Measurements from ENCODE around the gene SLC25A33.

DNA sequence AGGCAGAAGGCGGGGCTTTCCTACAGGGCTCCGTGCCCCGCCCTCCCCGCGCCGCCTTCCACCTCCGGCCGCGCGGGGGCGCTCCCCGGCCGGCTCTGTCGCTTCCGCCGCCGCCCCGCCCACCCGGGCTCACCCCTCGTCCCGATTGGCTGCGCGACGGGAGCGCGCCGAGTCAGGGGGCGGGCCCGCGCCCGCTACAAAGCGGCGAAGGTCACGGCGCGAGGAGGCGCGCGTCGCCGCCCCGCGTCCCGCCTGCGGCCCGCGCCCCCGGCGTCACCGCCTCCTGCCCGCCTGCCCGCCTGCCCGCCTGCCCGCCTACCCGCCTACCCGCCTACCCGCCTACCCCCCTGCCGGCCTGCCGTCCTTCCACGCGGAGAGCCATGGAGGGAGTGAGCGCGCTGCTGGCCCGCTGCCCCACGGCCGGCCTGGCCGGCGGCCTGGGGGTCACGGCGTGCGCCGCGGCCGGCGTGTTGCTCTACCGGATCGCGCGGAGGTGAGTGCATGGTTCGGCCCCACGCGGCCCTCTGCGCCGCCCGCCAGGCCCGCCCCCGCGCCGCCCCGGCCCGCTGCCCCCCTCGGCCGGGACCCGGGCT is 49.4 kb downstream of the SLC25A33 start, which contains the start of gene TMEM201:
- TF ChIP-seq EZH2 (IDR thresholded peaks at IDR 0.05) (no peak), POLR2AphosphoS5 (IDR thresholded peaks at IDR 0.05; ENCODE audit: borderline replicate concordance, low read depth, low read length) (no peak)
